ENCODE results near the gene RASA2. TPM values are rescaled to one million over a fixed set of nuclear protein-coding genes. Genes with fewer than 3 reads are reported as not detected.
A peak's percentile ranks its signal among the peaks of the same experiment; 100 is the strongest.

The RASA2 gene
- total RNA-seq, 1 experiment from 2014 or later = 2.4 TPM

- in situ Hi-C loops (cut with HindIII; ENCODE audit: low pct_unique_long_range_greater_than_20kb, low sequenced_read_pairs) = no loop called here
- no peak for DNase-seq (ENCODE audit: low read depth)
These were observed 59.3 kb downstream of the RASA2 start for GRCh38 chr3:141546081-141546480.

- in situ Hi-C loops (cut with HindIII; ENCODE audit: low pct_unique_long_range_greater_than_20kb, low sequenced_read_pairs) = no loop called here
- no peak for DNase-seq (ENCODE audit: low read depth)
These were observed 59.8 kb downstream of the RASA2 start for GRCh38 chr3:141546586-141546985.

GRCh38 chr3:141547791-141548190, 61.0 kb downstream of the RASA2 start:
- DNase-seq (ENCODE audit: low read depth) = no peak
- in situ Hi-C loops (cut with HindIII; ENCODE audit: low pct_unique_long_range_greater_than_20kb, low sequenced_read_pairs) = no loop called here

DNA sequence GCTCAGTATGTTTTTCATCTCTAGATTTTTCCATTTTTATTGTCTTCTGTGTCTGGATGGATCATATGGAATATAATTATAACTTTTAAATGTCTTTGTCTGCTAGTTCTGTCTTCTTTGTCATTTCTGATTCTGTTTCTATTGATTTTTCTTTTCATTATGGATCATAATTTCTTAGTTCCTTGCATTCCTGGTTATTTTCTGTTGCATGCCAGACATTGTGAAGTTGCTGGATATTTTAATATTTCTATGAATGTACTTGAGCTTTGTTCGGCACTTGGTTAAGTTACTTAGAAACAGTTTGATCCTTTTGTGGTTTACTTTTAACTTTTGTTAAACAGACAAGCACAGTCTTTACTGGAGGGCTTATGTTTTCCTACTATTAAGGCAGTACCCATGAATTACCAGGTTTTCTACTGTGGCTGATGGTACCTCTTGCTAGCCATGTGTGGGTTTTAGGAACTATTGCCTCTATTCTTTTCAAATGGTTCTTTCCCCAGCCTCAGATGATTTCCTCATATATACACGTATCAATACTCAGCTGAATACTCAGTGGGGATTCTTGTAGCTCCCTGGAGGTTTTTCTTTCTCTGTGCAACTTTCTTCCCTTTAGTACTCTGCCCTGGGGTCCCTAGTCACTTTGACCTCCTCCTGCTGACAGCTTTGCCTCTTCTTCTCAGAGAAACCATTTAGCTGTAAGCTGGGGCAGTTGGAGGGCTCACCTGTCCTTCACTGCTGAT, 64.3 kb downstream of the RASA2 start:
- in situ Hi-C loops (cut with HindIII; ENCODE audit: low pct_unique_long_range_greater_than_20kb, low sequenced_read_pairs) = no loop called here
- DNase-seq (ENCODE audit: low read depth) = no peak

- no peak for DNase-seq (ENCODE audit: low read depth)
- in situ Hi-C loops (cut with HindIII; ENCODE audit: low pct_unique_long_range_greater_than_20kb, low sequenced_read_pairs) = no loop called here
These were observed 65.7 kb downstream of the RASA2 start for GRCh38 chr3:141552440-141552991.

DNA sequence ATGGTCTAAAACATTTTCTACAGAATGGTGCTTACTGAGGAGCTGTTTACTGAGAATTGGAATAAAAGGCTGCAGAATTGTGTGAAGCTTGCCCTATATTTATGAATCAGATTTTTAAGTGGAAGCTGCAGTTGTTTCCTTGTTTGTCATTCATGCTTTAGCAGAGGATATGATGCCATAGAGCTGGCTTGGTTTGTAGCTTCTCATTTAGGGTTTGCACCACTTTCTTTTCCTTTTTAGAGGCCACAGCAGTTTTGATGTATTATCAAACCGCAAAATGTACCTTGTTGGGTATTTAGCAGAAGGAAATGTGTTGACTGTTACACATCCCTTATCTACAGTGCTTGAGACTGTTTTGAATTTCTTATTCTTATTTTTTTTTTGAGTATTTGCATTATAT, 66.2 kb downstream of the RASA2 start:
- in situ Hi-C loops (cut with HindIII; ENCODE audit: low pct_unique_long_range_greater_than_20kb, low sequenced_read_pairs) = no loop called here
- DNase-seq (ENCODE audit: low read depth) = no peak

- no peak for DNase-seq (ENCODE audit: low read depth)
- in situ Hi-C loops (cut with HindIII; ENCODE audit: low pct_unique_long_range_greater_than_20kb, low sequenced_read_pairs) = no loop called here
These were observed 69.2 kb downstream of the RASA2 start for GRCh38 chr3:141556034-141556433.

DNA sequence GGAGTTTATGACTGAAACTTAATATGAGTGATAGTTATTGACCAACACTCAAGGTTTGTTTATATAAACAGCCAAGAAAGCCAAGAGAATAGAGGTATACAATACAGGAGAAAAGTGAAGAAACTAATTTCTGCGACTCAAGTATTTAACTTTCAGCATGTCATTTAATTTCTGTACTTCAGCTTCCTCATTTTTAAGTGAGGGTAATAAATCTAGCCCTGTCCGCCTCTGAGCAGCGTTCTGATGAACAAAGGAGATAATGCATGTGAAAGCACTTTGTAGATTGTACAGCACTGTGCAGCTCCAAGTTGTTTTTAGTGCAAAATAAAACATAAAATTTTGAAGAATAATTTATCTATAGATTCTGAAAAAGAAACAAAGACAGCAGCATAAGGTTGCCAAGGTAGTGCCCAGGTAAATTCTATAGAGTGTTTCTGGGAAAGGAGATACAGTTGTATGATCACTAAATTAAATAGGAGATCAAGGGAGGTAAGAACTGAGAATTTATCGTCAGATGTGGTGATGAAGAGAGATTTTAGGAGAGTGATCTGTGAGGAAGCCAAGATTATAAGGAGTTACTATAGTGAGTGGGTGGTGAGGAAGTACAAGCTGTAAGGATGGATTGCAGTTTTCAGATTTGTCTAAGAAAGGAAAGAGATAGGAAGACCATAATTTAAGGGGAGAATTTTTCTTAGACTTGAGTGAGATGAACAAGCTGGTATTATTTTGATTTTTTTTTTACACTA, 71.3 kb downstream of the RASA2 start:
- in situ Hi-C loops (cut with HindIII; ENCODE audit: low pct_unique_long_range_greater_than_20kb, low sequenced_read_pairs) = no loop called here
- no peak for DNase-seq (ENCODE audit: low read depth)

- in situ Hi-C loops (cut with HindIII; ENCODE audit: low pct_unique_long_range_greater_than_20kb, low sequenced_read_pairs) = no loop called here
- DNase-seq (ENCODE audit: low read depth) = peak; percentile 45
These were observed 74.7 kb downstream of the RASA2 start for GRCh38 chr3:141561426-141562034.

GRCh38 chr3:141564241-141564640, 77.4 kb downstream of the RASA2 start:
- in situ Hi-C loops (cut with HindIII; ENCODE audit: low pct_unique_long_range_greater_than_20kb, low sequenced_read_pairs) = no loop called here
- DNase-seq (ENCODE audit: low read depth) = no peak

DNA sequence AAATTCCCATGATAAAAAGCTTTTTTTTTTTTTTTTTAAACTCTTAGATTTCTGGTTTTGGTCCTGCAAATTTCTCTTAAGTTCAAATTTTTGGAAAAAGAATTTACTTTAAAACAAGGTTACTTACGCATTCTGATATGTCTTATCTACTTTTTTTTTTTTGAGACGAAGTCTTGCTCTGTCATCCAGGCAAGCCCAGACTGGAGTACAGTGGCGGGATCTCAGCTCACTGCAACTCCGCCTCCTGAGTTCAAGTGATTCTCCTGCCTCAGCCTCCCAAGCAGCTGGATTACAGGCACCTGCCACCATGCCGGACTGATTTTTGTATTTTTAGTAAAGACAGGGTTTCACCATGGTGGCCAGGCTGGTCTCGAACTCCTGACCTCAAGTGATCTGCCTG, 83.2 kb downstream of the RASA2 start:
- no peak for DNase-seq (ENCODE audit: low read depth)
- in situ Hi-C loops (cut with HindIII; ENCODE audit: low pct_unique_long_range_greater_than_20kb, low sequenced_read_pairs) = no loop called here

GRCh38 chr3:141575879-141576743, 89.3 kb downstream of the RASA2 start:
- in situ Hi-C loops (cut with HindIII; ENCODE audit: low pct_unique_long_range_greater_than_20kb, low sequenced_read_pairs) = no loop called here
- peak; percentile 26 for DNase-seq (ENCODE audit: low read depth)

DNA sequence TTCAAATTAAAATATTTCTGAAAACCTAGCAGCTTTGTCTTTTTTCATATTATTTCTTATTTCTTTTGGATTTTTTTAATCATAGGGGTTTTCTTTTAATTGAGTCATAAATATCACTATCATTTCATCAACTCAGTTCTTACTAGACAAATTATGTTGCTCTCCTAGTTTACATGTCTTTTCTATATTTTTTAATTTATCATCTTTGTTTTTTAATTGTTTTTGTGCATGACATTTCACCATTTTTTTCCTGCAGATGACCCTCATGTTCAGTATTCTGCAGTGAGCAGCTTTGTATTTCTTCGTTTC, 89.9 kb downstream of the RASA2 start:
- in situ Hi-C loops (cut with HindIII; ENCODE audit: low pct_unique_long_range_greater_than_20kb, low sequenced_read_pairs) = no loop called here

GRCh38 chr3:141578202-141578973, 91.6 kb downstream of the RASA2 start:
- DNase-seq (ENCODE audit: low read depth) = no peak
- in situ Hi-C loops (cut with HindIII; ENCODE audit: low pct_unique_long_range_greater_than_20kb, low sequenced_read_pairs) = no loop called here

More for the DNA sequence above, 89.9 kb downstream of the RASA2 start:
- DNase-seq (ENCODE audit: low read depth) = no peak

DNA sequence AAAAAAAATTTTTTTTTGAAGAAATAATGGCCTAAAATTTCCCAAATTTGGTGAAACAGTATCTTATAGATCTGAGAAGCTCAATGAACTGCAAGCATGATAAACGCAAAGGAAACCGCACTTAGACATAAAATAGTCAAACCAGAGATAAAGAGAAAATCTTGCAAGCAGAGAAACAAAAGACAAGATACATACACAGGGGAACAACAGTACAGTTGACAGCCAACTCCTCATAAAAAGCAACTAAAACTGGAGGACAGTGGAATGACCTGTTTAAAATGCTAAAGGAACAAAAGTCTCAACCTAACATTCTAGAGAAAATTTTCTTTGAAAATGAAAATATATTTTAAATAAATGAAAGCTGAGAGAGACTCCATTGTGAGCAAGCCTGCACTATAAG, 107.5 kb downstream of the RASA2 start:
- no peak for DNase-seq (ENCODE audit: low read depth)
- in situ Hi-C loops (cut with HindIII; ENCODE audit: low pct_unique_long_range_greater_than_20kb, low sequenced_read_pairs) = no loop called here

- DNase-seq (ENCODE audit: low read depth) = no peak
- in situ Hi-C loops (cut with HindIII; ENCODE audit: low pct_unique_long_range_greater_than_20kb, low sequenced_read_pairs) = no loop called here
These were observed 111.1 kb downstream of the RASA2 start for GRCh38 chr3:141597931-141598330.

GRCh38 chr3:141600331-141600730, 113.5 kb downstream of the RASA2 start:
- DNase-seq (ENCODE audit: low read depth) = no peak
- in situ Hi-C loops (cut with HindIII; ENCODE audit: low pct_unique_long_range_greater_than_20kb, low sequenced_read_pairs) = no loop called here

DNA sequence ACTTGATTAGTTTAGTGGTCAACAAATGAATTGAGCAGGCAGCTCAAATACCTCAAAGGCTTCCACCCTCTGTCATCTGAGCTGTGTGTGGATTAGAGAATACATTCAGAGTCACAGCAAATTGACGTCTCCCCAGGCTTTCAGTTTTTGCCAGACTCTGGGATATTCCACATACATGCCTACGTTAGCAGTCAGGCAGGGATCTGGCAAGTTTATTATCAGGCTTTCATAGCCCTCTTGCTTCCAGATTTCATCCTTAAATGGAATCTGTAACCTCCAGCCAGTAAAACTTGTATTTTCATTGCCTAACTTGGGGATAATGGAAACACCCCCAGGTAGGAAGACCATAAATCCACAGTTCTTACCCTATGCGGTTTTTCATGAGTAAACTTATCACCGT, 115.9 kb downstream of the RASA2 start:
- in situ Hi-C loops (cut with HindIII; ENCODE audit: low pct_unique_long_range_greater_than_20kb, low sequenced_read_pairs) = no loop called here
- DNase-seq (ENCODE audit: low read depth) = no peak
